ENCODE measurements around the gene DROSHA. TPM values are rescaled to one million over a fixed set of nuclear protein-coding genes. Genes with fewer than 3 reads are reported as not detected.
"Not testable (repeated sequence)": the region's sequence is repeated elsewhere in the genome, so short reads cannot be mapped to it uniquely, and the experiment has no call there.

Gene DROSHA
- total RNA-seq, 1 donor from 2014 or later = 50.1 TPM

GRCh38 chr5:31569068-31569467 lies 37.2 kb upstream of the DROSHA start:
- DNase-seq (ENCODE audit: low read depth) = no peak
- TF ChIP-seq, protein P1, sequence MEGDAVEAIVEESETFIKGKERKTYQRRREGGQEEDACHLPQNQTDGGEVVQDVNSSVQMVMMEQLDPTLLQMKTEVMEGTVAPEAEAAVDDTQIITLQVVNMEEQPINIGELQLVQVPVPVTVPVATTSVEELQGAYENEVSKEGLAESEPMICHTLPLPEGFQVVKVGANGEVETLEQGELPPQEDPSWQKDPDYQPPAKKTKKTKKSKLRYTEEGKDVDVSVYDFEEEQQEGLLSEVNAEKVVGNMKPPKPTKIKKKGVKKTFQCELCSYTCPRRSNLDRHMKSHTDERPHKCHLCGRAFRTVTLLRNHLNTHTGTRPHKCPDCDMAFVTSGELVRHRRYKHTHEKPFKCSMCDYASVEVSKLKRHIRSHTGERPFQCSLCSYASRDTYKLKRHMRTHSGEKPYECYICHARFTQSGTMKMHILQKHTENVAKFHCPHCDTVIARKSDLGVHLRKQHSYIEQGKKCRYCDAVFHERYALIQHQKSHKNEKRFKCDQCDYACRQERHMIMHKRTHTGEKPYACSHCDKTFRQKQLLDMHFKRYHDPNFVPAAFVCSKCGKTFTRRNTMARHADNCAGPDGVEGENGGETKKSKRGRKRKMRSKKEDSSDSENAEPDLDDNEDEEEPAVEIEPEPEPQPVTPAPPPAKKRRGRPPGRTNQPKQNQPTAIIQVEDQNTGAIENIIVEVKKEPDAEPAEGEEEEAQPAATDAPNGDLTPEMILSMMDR (IDR thresholded peaks at IDR 0.05; ENCODE audit: insufficient read depth, low read length, poor library complexity, severe bottlenecking) = no peak

DNA sequence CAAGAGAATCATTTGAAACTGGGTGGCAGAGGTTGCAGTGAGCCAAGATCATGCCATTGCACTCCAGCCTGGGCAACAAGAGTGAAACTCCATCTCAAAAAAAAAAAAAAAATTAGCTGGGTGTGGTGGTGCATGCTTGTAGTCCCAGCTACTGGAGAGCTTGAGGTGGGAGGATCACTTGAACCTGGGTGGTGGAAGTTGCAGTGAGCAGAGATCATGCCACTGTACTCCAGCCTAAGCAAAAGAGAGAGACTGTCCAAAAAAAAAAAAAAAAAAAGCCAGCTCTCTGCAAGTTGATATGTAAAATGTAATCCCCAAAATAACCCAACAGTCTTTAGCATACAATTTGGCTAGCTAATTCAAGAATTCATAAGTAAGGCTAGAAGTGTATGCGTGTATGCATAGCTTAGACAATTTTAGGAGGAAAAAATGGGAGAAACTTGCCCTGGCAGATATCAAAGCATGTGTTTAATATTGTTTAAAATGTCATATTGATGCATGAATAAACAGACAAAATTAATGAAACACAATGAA lies 36.5 kb upstream of the DROSHA start:
- DNase-seq (ENCODE audit: low read depth) = no peak
- Histone ChIP-seq H3K27me3 (ENCODE audit: control insufficient read depth, insufficient read depth, low read length) (no peaks in the 10 kb centered on the region), H3K36me3 (ENCODE audit: control insufficient read depth, insufficient read depth, low read length) (no peaks in the 10 kb centered on the region), H3K4me3 (ENCODE audit: low read depth, low read length) (no peak overlapping the region)
- TF ChIP-seq, protein P1 (IDR thresholded peaks at IDR 0.05; ENCODE audit: insufficient read depth, low read length, poor library complexity, severe bottlenecking) = no peak

More at GRCh38 chr5:31569068-31569467, 37.2 kb upstream of the DROSHA start:
- Histone ChIP-seq H3K36me3 (ENCODE audit: control insufficient read depth, insufficient read depth, low read length) (no peaks in the 10 kb centered on the region), H3K4me3 (ENCODE audit: low read depth, low read length) (no peak overlapping the region), H3K27me3 (ENCODE audit: control insufficient read depth, insufficient read depth, low read length) (no peaks in the 10 kb centered on the region)

- not testable (repeated sequence) for DNase-seq (ENCODE audit: low read depth); H3K27me3 ChIP-seq (ENCODE audit: control insufficient read depth, insufficient read depth, low read length); H3K4me3 ChIP-seq (ENCODE audit: low read depth, low read length); H3K36me3 ChIP-seq (ENCODE audit: control insufficient read depth, insufficient read depth, low read length)
Measured at GRCh38 chr5:31566362-31566761, 34.5 kb upstream of the DROSHA start.

DNA sequence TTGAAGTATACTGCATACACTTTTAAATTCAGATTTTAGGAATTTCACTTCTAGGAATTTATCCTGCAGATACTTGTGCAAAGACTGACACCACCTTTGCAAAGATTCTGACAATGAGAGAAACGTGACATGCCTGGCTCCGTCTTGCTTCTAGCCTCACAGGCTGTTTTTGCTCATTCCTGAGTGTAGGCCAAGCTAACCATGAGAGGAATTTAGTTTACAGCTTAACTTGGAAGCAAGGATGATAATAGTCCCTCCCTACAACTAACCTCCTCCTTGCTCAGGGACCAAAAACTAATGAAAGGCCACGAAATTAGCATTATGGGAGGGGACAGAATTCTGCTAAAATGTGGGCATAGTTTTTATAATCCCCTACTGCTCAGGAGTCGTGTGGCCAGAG lies 31.3 kb upstream of the DROSHA start:
- Histone ChIP-seq H3K4me3 (ENCODE audit: low read depth, low read length) (no peak overlapping the region), H3K27me3 (ENCODE audit: control insufficient read depth, insufficient read depth, low read length) (no peaks in the 10 kb centered on the region), H3K36me3 (ENCODE audit: control insufficient read depth, insufficient read depth, low read length) (no peaks in the 10 kb centered on the region)
- TF ChIP-seq, protein P1 (IDR thresholded peaks at IDR 0.05; ENCODE audit: insufficient read depth, low read length, poor library complexity, severe bottlenecking) = no peak
- DNase-seq (ENCODE audit: low read depth) = no peak

DNA sequence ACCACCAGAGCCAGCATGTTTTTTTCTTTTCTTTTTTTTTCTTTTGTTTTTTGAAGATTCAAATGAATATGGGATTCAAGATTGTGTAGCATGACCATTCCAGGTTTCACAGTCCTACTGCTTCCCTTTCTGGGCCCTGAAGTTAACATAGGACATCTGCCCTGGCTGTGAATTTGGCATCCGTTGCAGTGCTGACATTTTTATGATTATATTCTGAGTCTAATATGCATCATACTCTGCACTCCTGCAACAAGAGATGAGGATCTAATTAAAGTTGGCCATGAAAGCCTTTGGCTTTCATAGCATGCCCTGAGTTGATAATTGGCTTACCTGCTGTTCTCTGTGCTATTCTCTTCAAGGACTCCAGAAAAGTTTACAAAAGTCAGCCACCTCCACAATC lies 30.1 kb upstream of the DROSHA start:
- Histone ChIP-seq H3K4me3 (ENCODE audit: low read depth, low read length) (no peak overlapping the region), H3K27me3 (ENCODE audit: control insufficient read depth, insufficient read depth, low read length) (no peaks in the 10 kb centered on the region), H3K36me3 (ENCODE audit: control insufficient read depth, insufficient read depth, low read length) (no peaks in the 10 kb centered on the region)
- no peak for DNase-seq (ENCODE audit: low read depth)
- TF ChIP-seq, protein P1 (IDR thresholded peaks at IDR 0.05; ENCODE audit: insufficient read depth, low read length, poor library complexity, severe bottlenecking) = no peak

GRCh38 chr5:31559942-31560341 lies 28.0 kb upstream of the DROSHA start:
- no peak for DNase-seq (ENCODE audit: low read depth)
- no peak overlapping the region for H3K4me3 ChIP-seq (ENCODE audit: low read depth, low read length)
- TF ChIP-seq, protein P1 (IDR thresholded peaks at IDR 0.05; ENCODE audit: insufficient read depth, low read length, poor library complexity, severe bottlenecking) = no peak
- no peaks in the 10 kb centered on the region for H3K27me3 ChIP-seq (ENCODE audit: control insufficient read depth, insufficient read depth, low read length)
- no peaks in the 10 kb centered on the region for H3K36me3 ChIP-seq (ENCODE audit: control insufficient read depth, insufficient read depth, low read length)

Measured in kidney epithelial cell (primary cell).